Suprapubic skin (tissue), 4 donors: ENCODE measurements around the gene RAVER1.

ENCODE experiments used
- EP300 ChIP-seq: sonication (generic); formaldehyde crosslinking; IDR thresholded peaks from one replicate; pipeline ENCODE4 v1.6.1; 2017; ENCODE audit warnings: antibody characterized with exemption
- POLR2A ChIP-seq, 2 donors: fragments of 450-650 bp; IDR thresholded peaks; one replicate each; pipeline ENCODE4 v1.6.1; 2017; ENCODE audit warnings: antibody characterized with exemption in 2 of 2, mild to moderate bottlenecking in 2 of 2, moderate library complexity in 2 of 2
- POLR2AphosphoS5 ChIP-seq, 3 donors: sonication (generic); formaldehyde crosslinking; IDR thresholded peaks; one replicate each; pipeline ENCODE4 v1.6.1; 2017; ENCODE audit warnings: antibody characterized with exemption in 3 of 3
- TF ChIP-seq, protein P1 (sequence below), 2 donors: fragments of 200-600 bp in 1 of 2; fragments of 450-650 bp in 1 of 2; sonication (generic) in 1 of 2; IDR thresholded peaks; one replicate each; pipeline ENCODE4 v1.5.1; 2016 to 2019; ENCODE audit warnings: antibody characterized with exemption in 2 of 2, mild to moderate bottlenecking in 1 of 2, moderate library complexity in 1 of 2

DNA sequence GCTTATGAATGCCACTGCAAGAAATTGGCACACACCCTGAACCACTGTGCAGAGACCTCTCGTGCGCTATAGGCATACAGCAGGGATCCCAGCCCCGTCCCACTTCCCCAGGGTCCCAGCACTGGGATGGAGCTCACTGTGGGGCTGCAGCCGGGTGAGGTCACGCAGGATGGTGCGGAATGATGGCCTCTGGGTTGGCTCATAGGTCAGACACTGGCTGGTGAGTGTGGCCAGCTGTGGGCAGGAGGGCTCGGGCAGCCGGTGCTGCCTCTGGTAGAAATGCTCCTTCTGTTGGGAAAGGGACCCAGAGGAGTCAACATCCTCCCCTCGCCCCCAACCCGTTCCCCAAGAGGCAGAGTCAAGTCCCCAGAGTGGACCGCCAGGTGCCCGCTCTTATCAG lies 23.1 kb upstream of the RAVER1 start:
- TF ChIP-seq POLR2AphosphoS5 (IDR thresholded peaks at IDR 0.05) (no peak), POLR2A (IDR thresholded peaks at IDR 0.05) (no peak), EP300 (no peak)
- TF ChIP-seq, protein P1, sequence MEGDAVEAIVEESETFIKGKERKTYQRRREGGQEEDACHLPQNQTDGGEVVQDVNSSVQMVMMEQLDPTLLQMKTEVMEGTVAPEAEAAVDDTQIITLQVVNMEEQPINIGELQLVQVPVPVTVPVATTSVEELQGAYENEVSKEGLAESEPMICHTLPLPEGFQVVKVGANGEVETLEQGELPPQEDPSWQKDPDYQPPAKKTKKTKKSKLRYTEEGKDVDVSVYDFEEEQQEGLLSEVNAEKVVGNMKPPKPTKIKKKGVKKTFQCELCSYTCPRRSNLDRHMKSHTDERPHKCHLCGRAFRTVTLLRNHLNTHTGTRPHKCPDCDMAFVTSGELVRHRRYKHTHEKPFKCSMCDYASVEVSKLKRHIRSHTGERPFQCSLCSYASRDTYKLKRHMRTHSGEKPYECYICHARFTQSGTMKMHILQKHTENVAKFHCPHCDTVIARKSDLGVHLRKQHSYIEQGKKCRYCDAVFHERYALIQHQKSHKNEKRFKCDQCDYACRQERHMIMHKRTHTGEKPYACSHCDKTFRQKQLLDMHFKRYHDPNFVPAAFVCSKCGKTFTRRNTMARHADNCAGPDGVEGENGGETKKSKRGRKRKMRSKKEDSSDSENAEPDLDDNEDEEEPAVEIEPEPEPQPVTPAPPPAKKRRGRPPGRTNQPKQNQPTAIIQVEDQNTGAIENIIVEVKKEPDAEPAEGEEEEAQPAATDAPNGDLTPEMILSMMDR (IDR thresholded peaks at IDR 0.05), result no peak
